Measurements from ENCODE around the gene PACRG. TPM values are rescaled to one million over a fixed set of nuclear protein-coding genes. Genes with fewer than 3 reads are reported as not detected.
A peak's percentile ranks its signal among the peaks of the same experiment; 100 is the strongest.
"Not testable (repeated sequence)": the region's sequence is repeated elsewhere in the genome, so short reads cannot be mapped to it uniquely, and the experiment has no call there.

PACRG gene
- total RNA-seq = 9.7 TPM

DNA sequence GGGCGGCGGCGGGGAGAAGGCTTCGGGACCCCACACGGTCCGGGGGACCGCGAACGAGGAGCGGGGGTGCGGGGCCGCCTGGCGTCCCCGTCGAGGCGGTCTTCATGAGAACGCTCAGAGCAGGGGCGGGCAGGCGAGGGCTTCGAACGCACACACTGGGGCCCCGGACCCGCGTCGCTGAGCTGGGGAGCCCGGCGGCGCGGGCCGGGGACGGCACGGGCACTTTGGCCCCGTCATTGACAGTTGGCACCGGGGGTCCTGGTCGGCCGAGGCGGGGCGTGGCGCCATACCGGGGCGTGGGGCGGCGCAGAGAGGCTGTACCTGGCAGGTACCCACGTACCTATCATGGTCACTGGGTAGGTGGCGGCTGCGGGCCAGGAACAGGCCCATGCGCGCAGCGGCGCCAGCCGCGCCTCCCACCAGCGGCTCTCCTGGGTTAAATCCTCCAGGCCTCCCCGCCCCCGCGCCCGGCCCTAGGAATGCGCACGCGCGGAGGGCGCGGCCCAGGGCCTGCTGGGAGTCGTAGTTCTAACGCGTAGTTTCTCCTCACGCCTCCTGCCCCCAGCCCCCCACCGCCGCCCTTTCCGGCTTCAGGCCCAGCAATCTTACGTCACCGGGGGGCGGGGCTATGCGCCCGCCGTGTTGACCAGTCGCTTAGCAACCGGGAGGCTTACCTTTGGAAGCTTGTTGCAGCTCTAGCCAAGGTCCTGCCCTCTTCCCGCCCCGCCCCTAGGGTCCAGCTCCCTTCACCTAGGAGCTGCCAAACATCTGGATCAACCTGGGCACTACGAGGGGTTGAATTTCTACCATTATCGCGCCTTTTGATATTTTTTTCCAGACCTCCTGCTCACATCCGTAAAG is at the start of gene PACRG, which contains the start of gene PRKN:
TSS of gene PACRG (plus strand) at position 653 of the 861 bp plus-strand sequence.
TSS of gene PRKN (minus strand) at position 445 of the 861 bp plus-strand sequence.
- DNase-seq (ENCODE audit: low spot score) = peak; percentile 98

DNA sequence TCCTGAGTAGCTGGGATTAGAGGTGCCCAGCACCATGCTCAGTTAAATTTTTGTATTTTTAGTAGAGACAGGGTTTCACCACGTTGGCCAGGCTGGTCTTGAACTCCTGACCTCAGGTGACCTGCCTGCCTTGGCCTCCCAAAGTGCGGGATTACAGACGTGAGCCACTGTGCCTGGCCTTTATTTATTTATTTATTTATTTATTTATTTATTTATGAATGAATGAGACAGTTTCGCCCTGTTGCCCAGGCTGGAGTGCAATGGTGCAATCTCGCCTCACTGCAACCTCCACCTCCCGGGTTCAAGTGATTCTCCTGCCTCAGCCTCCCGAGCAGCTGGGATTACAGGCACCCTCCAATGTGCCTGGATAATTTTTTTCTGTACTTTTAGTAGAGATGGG is 48.9 kb upstream of the PACRG start:
- not testable (repeated sequence) for DNase-seq (ENCODE audit: low spot score)

- DNase-seq (ENCODE audit: low spot score) = no peak
Measured at GRCh38 chr6:162679681-162680080, 48.1 kb upstream of the PACRG start.

DNA sequence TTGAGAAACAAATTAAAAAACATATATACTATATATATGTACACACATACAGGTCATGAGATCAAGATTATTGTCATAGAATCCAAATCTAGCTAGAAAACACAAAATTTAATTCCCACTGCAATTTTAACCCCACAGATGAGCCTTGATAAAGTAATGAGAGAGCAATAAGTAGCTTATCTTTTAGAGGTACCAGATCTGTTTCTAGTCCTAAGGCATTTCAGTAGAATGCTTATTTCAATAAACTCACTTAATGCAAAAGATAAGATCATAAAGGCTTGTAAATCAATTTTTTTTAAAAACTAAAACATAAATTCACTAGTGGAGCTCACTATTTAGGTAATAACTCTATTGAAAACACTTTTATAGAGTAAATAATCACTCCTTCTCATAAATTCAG is 47.4 kb upstream of the PACRG start:
- no peak for DNase-seq (ENCODE audit: low spot score)

DNA sequence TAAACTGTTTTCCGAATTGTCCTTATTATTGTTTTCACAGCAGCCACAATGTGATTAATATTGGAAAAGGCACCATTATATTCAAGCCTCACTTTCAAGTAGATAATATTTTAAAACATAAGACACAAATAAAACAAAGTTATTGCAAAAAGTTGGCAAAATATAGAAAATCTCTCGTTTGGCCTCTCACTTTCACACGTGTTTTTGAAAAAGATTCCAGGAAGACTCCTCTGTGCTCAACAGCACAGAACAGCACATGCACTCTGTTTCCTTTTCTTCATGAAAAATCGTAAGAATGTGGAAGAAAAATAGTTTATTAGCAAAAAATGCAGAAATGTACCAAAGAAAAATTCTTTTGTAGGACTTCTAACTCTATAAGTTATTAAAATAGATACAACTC is 46.9 kb upstream of the PACRG start:
- no peak for DNase-seq (ENCODE audit: low spot score)

GRCh38 chr6:162681447-162681846 is 46.3 kb upstream of the PACRG start:
- no peak for DNase-seq (ENCODE audit: low spot score)

DNA sequence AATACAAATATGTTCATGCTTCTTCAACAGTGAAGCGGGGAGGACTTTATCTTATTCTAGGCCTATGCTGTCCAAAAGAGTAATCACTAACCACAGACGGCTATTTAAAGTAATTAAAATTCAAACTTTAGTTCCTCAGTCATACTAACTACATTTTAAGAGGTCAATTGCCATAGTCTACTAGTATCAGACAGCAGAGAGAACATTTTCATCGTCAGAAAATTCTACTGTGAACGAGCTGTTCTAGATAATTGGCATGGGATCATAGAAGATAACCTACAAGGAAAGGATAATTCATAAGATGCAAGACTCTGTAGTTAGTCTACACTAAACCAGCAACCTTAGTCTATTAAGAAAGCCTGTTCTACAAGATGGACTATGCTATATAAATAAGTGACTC is 44.6 kb upstream of the PACRG start:
- no peak for DNase-seq (ENCODE audit: low spot score)

DNA sequence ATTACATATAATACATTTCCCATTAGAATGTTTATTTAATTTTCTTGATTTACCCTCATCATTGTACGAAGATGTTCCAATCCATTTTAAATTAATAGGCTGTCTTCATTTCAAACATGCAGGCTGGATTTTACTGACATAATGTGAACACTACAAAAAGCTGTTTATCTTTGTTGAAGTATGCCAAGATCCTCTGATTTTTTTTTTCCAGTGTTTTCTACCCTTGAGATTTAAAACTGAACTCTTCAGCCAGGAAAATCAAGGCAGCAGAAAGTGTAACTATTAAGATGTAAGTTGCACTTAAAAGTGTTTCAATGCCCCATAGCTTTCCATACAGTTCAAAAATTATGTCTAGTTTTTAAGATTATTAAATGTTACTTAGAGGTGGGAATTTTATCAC is 43.7 kb upstream of the PACRG start:
- no peak for DNase-seq (ENCODE audit: low spot score)

DNA sequence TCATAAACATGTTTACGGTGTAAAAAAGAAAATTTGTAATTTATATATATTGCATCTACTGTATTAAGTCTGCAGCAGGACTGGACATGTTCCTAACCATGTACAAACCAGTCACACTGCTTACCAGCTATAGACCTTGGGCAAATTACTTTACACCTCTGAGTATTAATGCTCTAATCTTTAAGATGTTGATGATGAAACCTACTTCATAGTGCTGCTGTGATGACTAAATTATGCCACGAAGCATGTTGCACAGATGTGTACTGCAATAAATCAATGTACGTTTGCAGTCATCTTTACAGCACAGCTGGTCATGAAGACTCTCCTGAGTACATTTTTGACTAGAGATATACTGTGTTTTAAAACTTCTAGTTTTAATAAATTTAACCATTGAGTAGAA is 42.8 kb upstream of the PACRG start:
- DNase-seq (ENCODE audit: low spot score) = no peak

DNA sequence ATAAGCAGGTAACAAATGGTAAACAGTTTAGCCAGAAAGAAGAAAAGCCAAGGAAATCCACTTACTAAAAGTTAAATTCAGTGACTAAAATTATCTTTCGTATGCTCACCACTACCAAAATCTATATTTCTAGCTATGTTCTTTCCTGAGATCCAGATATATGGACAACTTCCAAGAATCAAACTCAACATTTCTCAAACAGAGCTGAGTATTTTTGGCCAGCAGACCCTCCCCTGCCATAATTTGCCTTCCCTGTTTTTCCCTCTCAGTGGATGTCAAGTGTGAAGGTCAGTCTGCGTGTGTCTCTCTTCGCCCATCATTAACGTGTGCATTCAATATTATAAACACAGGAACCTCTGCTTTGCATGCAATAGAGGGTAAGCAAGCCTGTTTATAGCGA is 42.2 kb upstream of the PACRG start:
- no peak for DNase-seq (ENCODE audit: low spot score)

- DNase-seq (ENCODE audit: low spot score) = no peak
Measured at GRCh38 chr6:162688751-162689345, 38.9 kb upstream of the PACRG start.

DNA sequence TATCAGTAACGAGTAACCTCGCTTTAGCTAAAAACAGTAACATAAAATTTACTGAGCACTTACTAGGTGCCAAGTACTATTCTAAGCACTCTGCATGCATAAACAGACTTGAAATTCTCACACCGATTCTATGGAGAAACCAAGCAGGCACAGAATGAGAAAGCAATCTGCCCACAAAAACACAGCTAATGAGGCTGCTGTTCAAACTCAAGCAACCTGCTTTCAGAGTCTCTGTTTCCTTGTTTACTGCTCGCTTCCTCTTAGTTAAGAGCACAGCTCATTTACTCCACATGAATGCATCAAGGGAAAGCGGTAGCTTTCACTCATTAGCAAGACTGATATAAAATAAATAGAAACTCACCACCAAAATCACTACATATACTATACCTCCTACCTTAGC is 37.6 kb upstream of the PACRG start:
- DNase-seq (ENCODE audit: low spot score) = no peak

DNA sequence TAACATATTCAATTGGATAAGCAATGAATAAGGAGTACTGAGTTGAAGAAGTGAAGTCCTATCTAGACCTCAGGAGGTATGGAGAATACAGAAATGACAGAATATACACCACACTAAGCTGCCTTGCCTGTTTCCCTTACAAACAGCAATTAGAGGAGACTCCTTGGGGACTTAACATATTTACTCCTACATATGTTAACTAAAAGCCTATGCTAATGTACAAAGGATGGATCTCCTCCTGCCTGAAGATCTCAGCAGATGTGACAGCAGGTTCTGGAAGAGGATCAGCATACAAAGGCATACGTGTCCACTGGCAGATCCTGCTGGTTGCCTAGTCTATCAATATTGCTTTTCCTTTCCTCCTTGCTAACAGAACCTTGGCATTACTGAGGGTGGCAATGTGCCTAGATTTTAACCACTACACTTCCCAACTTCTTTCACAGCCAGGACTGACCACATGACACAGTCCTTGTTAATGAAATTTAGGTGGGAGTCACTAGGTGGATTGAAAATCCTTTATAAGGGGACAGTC is 29.8 kb upstream of the PACRG start:
- no peak for DNase-seq (ENCODE audit: low spot score)

DNA sequence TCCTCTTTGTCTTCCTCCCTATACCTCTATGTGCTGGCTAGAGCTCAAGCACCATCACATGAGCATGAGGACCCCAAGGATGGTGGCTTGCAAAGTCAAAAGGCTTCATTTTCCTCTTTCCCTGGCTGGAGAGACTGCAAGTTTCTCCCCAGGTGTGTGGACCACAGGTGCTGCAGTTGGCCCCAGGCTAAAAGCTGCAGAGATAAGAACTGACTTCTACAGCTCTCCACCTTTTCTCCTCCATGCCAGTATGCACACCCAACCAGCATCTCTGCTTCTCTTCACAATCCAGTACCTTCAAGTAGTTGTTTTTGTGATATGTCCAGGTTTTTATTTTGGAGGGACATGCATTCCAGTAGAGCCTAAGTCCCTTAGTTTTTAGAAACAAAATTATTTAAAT is 29.3 kb upstream of the PACRG start:
- DNase-seq (ENCODE audit: low spot score) = no peak

GRCh38 chr6:162699961-162700360 is 27.8 kb upstream of the PACRG start:
- no peak for DNase-seq (ENCODE audit: low spot score)

DNA sequence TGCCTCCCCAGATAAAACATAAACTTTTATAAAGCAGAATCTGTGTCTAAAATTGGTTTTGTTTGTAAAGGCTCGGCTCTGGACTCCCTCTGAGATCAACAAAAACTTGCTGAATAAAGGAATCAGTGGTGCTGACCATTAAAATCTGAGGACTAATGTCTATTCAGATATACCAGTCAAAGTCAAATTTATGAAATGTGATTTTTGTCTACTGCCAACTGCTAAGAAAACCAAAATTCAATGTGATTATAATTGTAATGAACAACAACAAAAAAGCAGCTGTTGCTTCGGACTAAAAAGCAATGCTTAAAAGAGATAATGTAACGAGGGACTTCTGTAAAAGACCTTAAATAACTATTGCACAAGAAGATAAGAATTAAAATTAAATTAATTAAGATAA is 26.8 kb upstream of the PACRG start:
- DNase-seq (ENCODE audit: low spot score) = no peak

DNA sequence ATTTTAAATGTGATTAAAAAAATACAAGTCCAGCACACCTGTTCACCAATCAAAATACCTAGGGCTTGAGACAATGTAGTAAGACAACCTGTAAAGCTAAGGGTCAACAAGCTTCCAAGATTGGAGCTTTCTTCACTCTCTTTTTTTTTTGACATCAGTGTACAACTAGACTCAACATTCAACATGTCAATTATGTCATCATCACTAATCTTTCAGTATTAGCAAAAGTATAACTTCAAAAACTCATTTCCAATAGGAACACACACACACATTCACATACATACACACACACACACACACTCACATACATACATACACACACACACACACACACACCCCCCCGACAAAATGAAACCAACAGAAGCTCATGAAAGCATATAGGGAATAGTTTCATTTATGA is 26.2 kb upstream of the PACRG start:
- DNase-seq (ENCODE audit: low spot score) = no peak

DNA sequence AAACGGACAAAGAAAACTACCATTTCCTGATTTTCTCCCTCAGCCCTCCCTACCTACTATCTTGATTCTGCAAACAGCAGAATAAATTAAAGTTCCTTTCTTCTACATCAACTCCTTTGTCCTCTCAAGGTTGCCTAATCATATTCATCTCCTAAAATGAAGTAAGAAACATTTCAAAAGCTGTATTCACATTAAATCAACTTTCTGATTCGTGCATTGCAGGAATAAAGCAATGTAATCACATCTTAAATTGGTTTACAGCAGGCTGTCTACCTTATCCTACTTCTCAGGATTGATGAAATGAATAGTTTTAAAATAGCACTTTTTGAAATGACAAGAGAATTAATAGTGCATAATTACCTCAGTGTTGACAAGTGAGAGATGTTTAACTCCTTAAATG is 25.3 kb upstream of the PACRG start:
- DNase-seq (ENCODE audit: low spot score) = no peak

DNA sequence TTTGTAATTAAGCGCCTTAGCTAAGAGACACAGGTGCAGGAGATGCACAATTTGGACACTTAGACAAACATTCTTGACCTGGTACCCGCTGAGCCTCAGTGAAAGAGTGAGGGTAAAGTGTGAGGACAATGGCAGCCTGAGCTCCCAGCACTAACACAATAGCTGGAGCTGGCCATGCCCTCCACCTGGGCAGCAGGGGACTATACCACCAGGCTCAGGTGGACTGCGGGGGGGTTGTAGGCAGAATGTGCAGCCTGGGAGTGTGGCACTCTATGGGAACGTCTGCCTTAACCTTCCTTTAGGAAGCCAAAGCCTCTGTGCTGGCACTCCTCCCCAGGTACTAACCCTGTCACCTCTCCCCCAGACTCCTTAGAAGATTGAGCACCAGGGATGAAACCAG is 23.8 kb upstream of the PACRG start:
- no peak for DNase-seq (ENCODE audit: low spot score)

DNA sequence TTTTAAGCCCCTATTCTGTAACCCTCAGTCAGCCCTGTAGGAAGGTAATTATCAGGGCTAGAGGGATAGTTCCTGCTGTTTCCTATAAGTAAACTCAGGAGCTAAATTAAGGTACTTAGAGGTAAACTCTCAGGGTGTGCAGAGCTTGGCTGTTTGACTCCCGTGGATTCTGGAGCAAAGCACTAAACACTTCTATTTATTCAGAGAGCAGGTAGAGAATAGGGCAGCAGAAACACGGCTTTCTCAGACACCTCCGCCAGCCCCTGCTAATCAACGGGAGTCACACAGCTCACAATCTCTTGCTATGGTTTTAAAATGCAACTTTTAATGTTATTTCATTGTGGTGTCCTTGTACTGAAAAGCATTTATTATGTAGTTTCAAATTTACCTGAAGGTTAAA is 22.0 kb upstream of the PACRG start:
- DNase-seq (ENCODE audit: low spot score) = no peak

DNA sequence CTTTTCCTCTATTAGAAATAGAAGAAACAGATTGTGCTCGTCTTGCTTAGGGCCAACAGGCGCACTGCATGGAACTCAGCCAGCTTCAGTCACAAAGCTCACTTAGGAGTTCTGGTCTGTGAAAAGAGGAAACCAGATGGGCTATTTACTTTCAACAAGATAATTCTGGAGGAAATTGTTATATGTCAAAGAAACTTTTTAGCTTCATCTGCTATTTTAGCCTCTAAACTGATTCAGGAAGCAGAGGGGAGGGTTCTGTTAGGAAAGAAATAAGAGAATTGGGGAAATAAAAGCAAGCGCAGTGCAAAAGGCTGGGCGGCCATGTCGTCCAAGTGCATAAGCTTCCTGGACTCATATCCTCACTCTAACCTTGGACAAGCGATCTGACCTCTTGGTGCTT is 21.5 kb upstream of the PACRG start:
- DNase-seq (ENCODE audit: low spot score) = no peak

DNA sequence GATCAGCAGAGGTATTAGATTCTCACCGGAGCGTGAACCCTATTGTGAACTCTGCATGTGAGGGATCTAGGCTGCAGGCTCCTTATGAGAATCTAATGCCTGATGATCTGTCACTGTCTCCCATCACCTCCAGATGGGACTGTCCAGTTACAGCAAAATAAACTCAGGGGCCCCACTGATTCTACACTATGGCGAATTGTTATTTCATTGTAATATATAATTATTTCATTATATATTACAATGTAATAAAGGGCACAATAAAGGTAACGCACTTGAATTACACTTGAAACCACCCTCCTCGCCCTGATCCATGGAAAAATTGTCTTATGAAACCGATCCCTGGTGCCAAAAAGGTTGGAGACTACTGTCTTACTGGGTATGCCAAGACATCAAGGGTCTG is 18.8 kb upstream of the PACRG start:
- DNase-seq (ENCODE audit: low spot score) = no peak

DNA sequence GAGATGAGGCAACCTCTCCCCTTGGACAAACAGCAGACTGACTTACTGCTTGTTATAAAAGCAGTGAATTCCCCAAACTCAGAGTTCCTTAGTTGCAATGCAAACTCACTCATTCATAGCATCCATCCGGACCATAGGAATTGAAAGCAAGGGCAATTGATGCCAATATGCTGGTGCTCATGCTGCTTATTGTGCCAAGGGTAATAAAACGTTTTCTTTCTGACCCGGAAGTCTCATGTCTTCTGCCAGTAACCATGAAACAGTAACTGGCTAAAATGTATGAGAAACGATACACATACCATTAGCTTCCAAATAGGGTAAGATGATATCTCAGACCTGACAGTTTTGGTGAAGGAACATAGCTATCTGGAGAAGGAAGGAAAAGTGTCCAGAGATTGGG is 18.3 kb upstream of the PACRG start:
- no peak for DNase-seq (ENCODE audit: low spot score)
